Measurements from ENCODE around the gene APC. TPM values are rescaled to one million over a fixed set of nuclear protein-coding genes. Genes with fewer than 3 reads are reported as not detected.

The APC gene
- total and polyA plus RNA-seq, 2 of the 8 experiments (the other 6 are each of a cell fraction or from before 2014, with no cell fraction given): 6.8 to 41.9 TPM

DNA sequence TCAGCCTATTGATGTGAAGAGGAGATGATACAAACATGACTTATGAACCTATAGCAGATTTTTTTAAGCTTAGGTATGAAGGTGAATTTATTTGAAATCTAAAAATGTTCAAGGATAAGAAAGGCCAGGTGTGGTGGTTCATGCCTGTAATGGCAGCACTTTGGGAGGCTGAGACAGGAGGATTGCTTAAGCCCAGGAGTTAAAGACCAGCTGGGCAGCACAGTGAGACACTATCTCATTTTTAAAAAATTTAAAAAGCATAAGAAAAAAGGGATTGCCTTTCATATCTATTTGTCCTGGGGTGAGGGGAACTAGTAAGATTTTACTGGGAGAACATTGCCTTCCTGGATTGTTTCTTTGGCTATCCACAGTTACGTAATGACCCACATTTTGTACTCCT, 82.6 kb downstream of the APC start:
- Histone ChIP-seq H2BK15ac (ENCODE audit: low read length) (no peak overlapping the region), H2BK20ac (ENCODE audit: low read length) (no peak overlapping the region), H4K8ac (ENCODE audit: extremely low read depth, insufficient read depth, low read length) (no peak overlapping the region), H2BK120ac (replicated peaks; ENCODE audit: low read depth, low read length) (no peak overlapping the region), H3K9ac (replicated peaks in 1 of 4; ENCODE audit: extremely low read depth in 1 of 4, low read depth in 3 of 4, low read length in 3 of 4) (no peak overlapping the region), H4K91ac (replicated peaks; ENCODE audit: insufficient read length, low read length) (no peak overlapping the region), H3K79me1 (ENCODE audit: low read depth, low read length) (no peaks in the 10 kb centered on the region), H3K23ac (ENCODE audit: insufficient read length) (no peak overlapping the region), H4K20me1 (replicated peaks in 1 of 2; ENCODE audit: control insufficient read depth in 1 of 2, insufficient read depth in 2 of 2, low read length in 2 of 2) (peaks cover 0 to 2% of the 10 kb centered on the region in 2 experiments), H3K56ac (replicated peaks; ENCODE audit: insufficient read length, low read depth, low read length) (no peak overlapping the region), H3K36me3 (ENCODE audit: control insufficient read depth in 2 of 4, insufficient read depth in 4 of 4, low read length in 3 of 4) (peaks cover 0 to 34% (median 20%) of the 10 kb centered on the region in 4 experiments; a peak in 5 of 8 replicates), H3K27ac (ENCODE audit: low read depth, low read length) (no peak overlapping the region), H3K9me3 (ENCODE audit: insufficient read depth in 2 of 2, low read depth in 1 of 2, low read length in 1 of 2) (no peaks in the 10 kb centered on the region), H3K79me2 (ENCODE audit: control insufficient read depth in 1 of 2, insufficient read depth in 2 of 2, low read length in 2 of 2) (no peaks in the 10 kb centered on the region), H3K18ac (ENCODE audit: extremely low read depth, low read length) (no peak overlapping the region), H2AFZ (ENCODE audit: low read length) (no peak overlapping the region), H3K27me3 (replicated peaks in 1 of 4; ENCODE audit: control insufficient read depth in 3 of 4, extremely low read depth in 1 of 4, insufficient read depth in 3 of 4, low read length in 3 of 4) (no peaks in the 10 kb centered on the region), H4K5ac (ENCODE audit: insufficient read length, low read depth, low read length) (no peak overlapping the region), H3K4me2 (ENCODE audit: insufficient read depth in 1 of 2, low read depth in 2 of 2, low read length in 2 of 2) (no peak overlapping the region), H3K23me2 (ENCODE audit: low read depth, low read length) (peaks cover 1% of the 10 kb centered on the region; the same call in 1 of the 2 replicates), H3K4ac (replicated peaks; ENCODE audit: insufficient read length, low read depth, low read length) (no peak overlapping the region), H2BK5ac (ENCODE audit: low read depth, low read length) (no peak overlapping the region), H3K14ac (ENCODE audit: insufficient read length) (no peak overlapping the region), H2BK12ac (ENCODE audit: low read depth, low read length) (no peak overlapping the region), H3K4me1 (replicated peaks in 1 of 4; ENCODE audit: control insufficient read depth in 3 of 4, insufficient read depth in 4 of 4, low read length in 3 of 4) (peaks cover 0 to 2% (median 0%) of the 10 kb centered on the region in 4 experiments; a peak in 1 of 7 replicates), H2AK5ac (ENCODE audit: low read depth, low read length) (no peak overlapping the region), H3K4me3 (ENCODE audit: extremely low read depth in 1 of 4, insufficient read depth in 2 of 4, low read depth in 3 of 4, low read length in 4 of 4) (no peak overlapping the region)
- 86% methylated on average over 1 of the region's 1 CpG; no CpG with 5 or more reads in 1 of the 2 experiments for WGBS, 2 experiments (ENCODE audit: extremely low coverage in 1 of 2, insufficient coverage in 1 of 2, insufficient read length in 1 of 2, insufficient replicate concordance in 2 of 2, low coverage in 1 of 2, low lambda C conversion rate in 2 of 2, missing lambda C conversion rate in 1 of 2)
- DNase-seq (ENCODE audit: low read depth in 1 of 2, low spot score in 2 of 2) (no peak), FAIRE-seq (no peak)
- ChIA-PET CTCF (ENCODE audit: partially characterized antibody) (interaction anchor here (0.7 kb wide), 1 partner anchor 9 kb away, joined by 3 read pairs; no protein-coding TSS in a partner anchor), POLR2A (ENCODE audit: partially characterized antibody) (no interaction called here)
- TF ChIP-seq FOSL1 (IDR thresholded peaks at IDR 0.05; ENCODE audit: insufficient read depth, low read depth, low read length) (no peak), RBBP5 (IDR thresholded peaks at IDR 0.05; ENCODE audit: borderline replicate concordance, low read depth, low read length) (no peak), POU5F1 (IDR thresholded peaks at IDR 0.05; ENCODE audit: low read depth, low read length) (no peak), TCF12 (IDR thresholded peaks at IDR 0.05; ENCODE audit: low read depth, low read length) (no peak), CEBPB (IDR thresholded peaks at IDR 0.05; ENCODE audit: low read depth, low read length) (no peak), KDM5A (IDR thresholded peaks at IDR 0.05; ENCODE audit: low read length) (no peak), BRCA1 (IDR thresholded peaks at IDR 0.05; ENCODE audit: low read depth, low read length) (no peak), RFX5 (IDR thresholded peaks at IDR 0.05; ENCODE audit: borderline replicate concordance, low read depth, low read length) (no peak), YY1 (IDR thresholded peaks at IDR 0.05; ENCODE audit: low read depth, low read length) (no peak), RNF2 (IDR thresholded peaks at IDR 0.05; ENCODE audit: borderline replicate concordance, low read depth, low read length, missing control alignments, poor library complexity, severe bottlenecking) (no peak), CHD1 (IDR thresholded peaks at IDR 0.05; ENCODE audit: low read depth, low read length) (no peak), SIRT6 (IDR thresholded peaks at IDR 0.05; ENCODE audit: low read length) (no peak), NRF1 (IDR thresholded peaks at IDR 0.05; ENCODE audit: low read depth, low read length) (no peak)
- TF ChIP-seq, protein P1, sequence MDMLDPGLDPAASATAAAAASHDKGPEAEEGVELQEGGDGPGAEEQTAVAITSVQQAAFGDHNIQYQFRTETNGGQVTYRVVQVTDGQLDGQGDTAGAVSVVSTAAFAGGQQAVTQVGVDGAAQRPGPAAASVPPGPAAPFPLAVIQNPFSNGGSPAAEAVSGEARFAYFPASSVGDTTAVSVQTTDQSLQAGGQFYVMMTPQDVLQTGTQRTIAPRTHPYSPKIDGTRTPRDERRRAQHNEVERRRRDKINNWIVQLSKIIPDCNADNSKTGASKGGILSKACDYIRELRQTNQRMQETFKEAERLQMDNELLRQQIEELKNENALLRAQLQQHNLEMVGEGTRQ (IDR thresholded peaks at IDR 0.05; ENCODE audit: low read length): no peak
